Muscle layer of colon (tissue), 2 donors: Measurements from ENCODE around the gene WNT3A.

Experiments
- H3K27ac ChIP-seq: one replicate; pipeline ENCODE4 v1.7.0; 2013; ENCODE audit warnings: low read depth, mild to moderate bottlenecking, low read length, moderate library complexity
- H3K27me3 ChIP-seq, 2 donors: one replicate each; pipeline ENCODE4 v1.7.0; 2013; ENCODE audit warnings: low read length in 2 of 2, mild to moderate bottlenecking in 2 of 2; ENCODE audit not compliant: insufficient read depth in 2 of 2, control insufficient read depth in 1 of 2
- H3K36me3 ChIP-seq: one replicate; pipeline ENCODE4 v1.7.0; 2013; ENCODE audit warnings: mild to moderate bottlenecking, low read length; ENCODE audit not compliant: insufficient read depth
- H3K4me1 ChIP-seq: one replicate; pipeline ENCODE4 v1.7.0; 2013; ENCODE audit warnings: mild to moderate bottlenecking, low read length; ENCODE audit not compliant: insufficient read depth
- H3K4me3 ChIP-seq, 2 donors: one replicate each; pipeline ENCODE4 v1.7.0; 2013; ENCODE audit warnings: low read length in 2 of 2, low read depth in 1 of 2, mild to moderate bottlenecking in 1 of 2, moderate library complexity in 1 of 2
- H3K9ac ChIP-seq: one replicate; pipeline ENCODE4 v1.7.0; 2013; ENCODE audit warnings: low read length
- H3K9me3 ChIP-seq: one replicate; pipeline ENCODE4 v1.7.0; 2013; ENCODE audit warnings: mild to moderate bottlenecking, low read length
- donor health status: abdominal sarcoma.
- donor health status: Adenocarcinoma of cecum.

The WNT3A gene

DNA sequence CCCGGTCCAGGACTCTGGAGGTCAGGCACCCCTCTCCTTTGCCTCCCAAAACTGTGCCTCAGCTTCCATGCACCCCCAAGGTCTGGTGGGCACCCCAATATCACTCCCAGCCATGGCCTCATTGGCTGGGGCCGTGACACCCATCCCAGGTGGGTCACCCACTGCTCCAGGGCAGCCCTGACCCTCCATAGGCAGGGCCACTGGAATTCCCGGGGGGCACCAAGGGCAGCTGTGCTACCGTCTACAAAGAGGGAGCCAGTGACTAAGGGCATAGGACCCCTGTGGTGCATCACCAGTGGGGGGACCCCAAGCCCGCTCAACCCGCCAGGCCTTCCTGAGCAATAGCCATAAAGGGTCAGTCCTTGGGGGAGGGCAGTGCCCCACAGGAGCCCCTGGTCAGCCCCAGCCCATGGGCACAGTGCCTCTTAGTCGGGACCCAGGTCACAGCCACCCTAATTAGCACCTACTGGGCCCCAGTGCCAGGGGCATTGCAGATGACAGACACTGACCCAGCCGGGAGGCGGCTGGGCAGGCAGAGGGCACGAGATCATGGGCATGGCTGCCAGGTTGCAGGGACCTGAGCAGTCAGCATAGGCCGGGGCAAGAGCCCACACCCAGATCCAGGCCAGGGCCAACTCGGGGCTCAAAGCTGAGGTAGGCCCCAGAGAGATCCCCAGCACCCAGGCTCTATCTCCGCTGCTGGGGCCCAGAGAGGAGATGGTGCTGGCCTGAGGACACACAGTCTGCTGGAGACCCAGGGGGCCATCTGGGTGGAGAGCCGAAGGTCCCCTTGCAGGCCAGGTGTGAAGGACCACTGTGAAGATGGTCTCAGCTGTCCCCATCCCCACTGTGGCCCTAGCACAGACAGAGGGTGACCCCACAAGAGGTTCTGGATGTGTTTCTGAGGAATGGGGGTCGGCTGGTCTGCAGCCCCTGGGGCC is 56.7 kb downstream of the WNT3A start:
- Histone ChIP-seq H3K9ac (no peak overlapping the region), H3K36me3 (no peaks in the 10 kb centered on the region), H3K27me3 (peaks cover 81 to 98% of the 10 kb centered on the region in 2 donors), H3K4me1 (peaks cover 4% of the 10 kb centered on the region), H3K4me3 (no peak overlapping the region), H3K9me3 (no peaks in the 10 kb centered on the region), H3K27ac (no peak overlapping the region)

DNA sequence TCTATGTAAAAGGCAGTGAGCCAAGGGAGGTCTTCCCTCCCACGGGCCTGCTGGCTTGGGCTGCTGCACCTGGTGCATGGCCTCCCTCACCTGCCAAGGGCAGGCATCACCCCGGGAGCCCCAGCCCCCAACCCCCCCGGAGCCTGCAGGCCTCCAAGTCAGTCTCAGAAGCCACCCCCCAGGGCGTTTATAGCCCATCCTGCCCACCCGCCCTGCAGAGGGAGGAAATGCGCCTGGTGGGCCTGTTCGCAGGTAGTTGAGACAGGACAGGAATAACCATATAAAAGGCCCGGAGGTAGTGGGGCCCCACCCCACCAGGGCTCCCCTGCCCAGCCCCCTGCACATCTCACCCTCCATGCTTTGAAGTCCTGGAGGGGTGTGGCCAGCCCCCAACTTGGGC is 57.5 kb downstream of the WNT3A start:
- Histone ChIP-seq H3K36me3 (no peaks in the 10 kb centered on the region), H3K4me3 (no peak overlapping the region), H3K4me1 (peaks cover 4% of the 10 kb centered on the region), H3K9ac (no peak overlapping the region), H3K27ac (no peak overlapping the region), H3K9me3 (no peaks in the 10 kb centered on the region), H3K27me3 (peaks cover 78 to 92% of the 10 kb centered on the region in 2 donors)

GRCh38 chr1:228064741-228065542 is 58.1 kb downstream of the WNT3A start:
- Histone ChIP-seq H3K36me3 (no peaks in the 10 kb centered on the region), H3K4me1 (peaks cover 3% of the 10 kb centered on the region), H3K9ac (no peak overlapping the region), H3K27ac (no peak overlapping the region), H3K4me3 (no peak overlapping the region), H3K9me3 (no peaks in the 10 kb centered on the region), H3K27me3 (peaks cover 71 to 86% of the 10 kb centered on the region in 2 donors)

GRCh38 chr1:228065543-228066347 is 58.9 kb downstream of the WNT3A start:
- Histone ChIP-seq H3K27ac (no peak overlapping the region), H3K9ac (no peak overlapping the region), H3K9me3 (no peaks in the 10 kb centered on the region), H3K27me3 (peaks cover 65 to 84% of the 10 kb centered on the region in 2 donors), H3K4me3 (no peak overlapping the region), H3K36me3 (no peaks in the 10 kb centered on the region), H3K4me1 (no peaks in the 10 kb centered on the region)

DNA sequence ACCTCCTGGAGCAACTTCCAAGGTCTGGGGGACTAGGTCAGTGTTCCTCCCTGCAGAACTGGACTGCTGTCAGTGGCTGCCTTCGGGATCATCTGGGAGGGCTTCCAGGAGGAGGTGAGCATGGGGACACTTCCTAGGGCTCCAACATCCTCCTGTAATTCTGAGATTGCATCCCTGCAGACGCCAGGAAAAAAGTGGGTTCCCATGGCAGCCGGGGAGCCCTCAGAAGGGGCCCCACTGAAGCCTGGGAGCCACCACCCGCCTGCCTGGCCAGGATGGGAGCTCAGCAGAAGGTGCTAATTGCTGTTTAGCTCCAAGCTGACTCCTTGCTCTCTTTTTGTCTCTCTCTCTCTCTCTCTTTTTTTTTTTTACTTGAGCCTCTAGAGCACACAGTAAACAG is 59.6 kb downstream of the WNT3A start:
- Histone ChIP-seq H3K36me3 (no peaks in the 10 kb centered on the region), H3K9ac (no peak overlapping the region), H3K4me3 (no peak overlapping the region), H3K27me3 (peaks cover 65 to 84% of the 10 kb centered on the region in 2 donors), H3K27ac (no peak overlapping the region), H3K9me3 (no peaks in the 10 kb centered on the region), H3K4me1 (no peaks in the 10 kb centered on the region)

DNA sequence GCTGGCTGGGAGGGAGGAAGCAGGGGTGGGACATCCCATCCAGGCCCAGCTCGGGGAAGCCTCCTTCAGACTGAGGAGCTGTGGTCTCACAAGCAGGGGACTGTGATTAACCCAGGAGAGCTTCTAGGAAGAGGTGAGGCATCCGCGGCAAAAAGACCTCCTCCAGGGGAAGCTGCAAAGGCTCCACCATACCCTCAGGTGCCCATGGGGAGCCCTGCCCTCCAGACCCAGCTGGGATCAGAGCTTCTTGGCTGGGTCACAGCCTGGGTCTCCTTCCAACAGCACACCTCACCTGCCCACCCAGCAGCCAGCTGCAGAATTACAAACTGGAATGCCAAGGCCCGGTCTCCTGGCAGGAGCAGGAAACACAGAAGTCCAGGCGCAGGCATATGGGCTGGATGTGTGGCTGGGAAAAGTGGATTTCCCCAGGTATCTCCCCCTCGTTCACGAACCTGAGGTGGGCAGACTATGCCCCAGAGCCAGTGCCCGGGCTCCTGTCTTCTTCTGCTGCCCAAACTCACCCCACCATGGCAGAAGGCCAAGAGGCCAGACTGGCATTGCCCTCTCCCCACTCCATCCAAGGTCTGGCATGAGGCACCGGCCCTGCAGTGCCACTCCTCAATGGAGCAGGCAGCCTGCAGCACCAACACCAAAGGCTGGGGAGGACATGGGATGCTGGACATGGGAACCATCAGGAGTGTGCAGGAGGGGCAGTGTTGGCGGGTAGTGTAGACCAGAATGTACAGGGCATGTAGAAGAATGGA is 60.3 kb downstream of the WNT3A start:
- no peak overlapping the region for H3K9ac ChIP-seq
- no peak overlapping the region for H3K4me3 ChIP-seq
- no peaks in the 10 kb centered on the region for H3K9me3 ChIP-seq
- peaks cover 59 to 78% of the 10 kb centered on the region in 2 donors for H3K27me3 ChIP-seq
- no peaks in the 10 kb centered on the region for H3K36me3 ChIP-seq
- H3K4me1 ChIP-seq: no peaks in the 10 kb centered on the region
- no peak overlapping the region for H3K27ac ChIP-seq

DNA sequence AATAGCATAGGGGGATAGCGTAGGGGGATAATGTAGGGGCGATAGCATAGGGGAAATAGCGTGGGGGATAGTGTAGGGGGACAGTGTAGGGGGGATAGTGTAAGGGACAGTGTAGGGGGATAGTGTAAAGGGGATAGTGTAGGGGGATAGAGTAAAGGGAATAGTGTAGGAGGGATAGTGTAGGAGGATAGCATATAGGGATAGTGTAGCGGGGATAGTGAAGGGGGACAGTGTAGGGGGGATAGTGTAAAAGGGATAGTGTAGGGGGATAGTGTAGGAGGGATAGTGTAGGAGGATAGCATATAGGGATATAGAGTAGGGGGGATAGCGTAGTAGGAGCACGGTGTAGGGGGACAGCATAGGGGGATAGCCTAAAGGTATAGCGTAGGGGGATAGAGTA is 61.6 kb downstream of the WNT3A start:
- H3K9me3 ChIP-seq: no peaks in the 10 kb centered on the region
- H3K4me3 ChIP-seq: no peak overlapping the region
- no peaks in the 10 kb centered on the region for H3K36me3 ChIP-seq
- H3K27ac ChIP-seq: no peak overlapping the region
- H3K27me3 ChIP-seq: peaks cover 46 to 74% of the 10 kb centered on the region in 2 donors
- H3K4me1 ChIP-seq: no peaks in the 10 kb centered on the region
- H3K9ac ChIP-seq: no peak overlapping the region

GRCh38 chr1:228070173-228070572 is 63.4 kb downstream of the WNT3A start:
- no peaks in the 10 kb centered on the region for H3K4me1 ChIP-seq
- peaks cover 39 to 56% of the 10 kb centered on the region in 2 donors for H3K27me3 ChIP-seq
- no peak overlapping the region for H3K27ac ChIP-seq
- H3K9me3 ChIP-seq: no peaks in the 10 kb centered on the region
- H3K36me3 ChIP-seq: no peaks in the 10 kb centered on the region
- H3K9ac ChIP-seq: no peak overlapping the region
- H3K4me3 ChIP-seq: no peak overlapping the region

DNA sequence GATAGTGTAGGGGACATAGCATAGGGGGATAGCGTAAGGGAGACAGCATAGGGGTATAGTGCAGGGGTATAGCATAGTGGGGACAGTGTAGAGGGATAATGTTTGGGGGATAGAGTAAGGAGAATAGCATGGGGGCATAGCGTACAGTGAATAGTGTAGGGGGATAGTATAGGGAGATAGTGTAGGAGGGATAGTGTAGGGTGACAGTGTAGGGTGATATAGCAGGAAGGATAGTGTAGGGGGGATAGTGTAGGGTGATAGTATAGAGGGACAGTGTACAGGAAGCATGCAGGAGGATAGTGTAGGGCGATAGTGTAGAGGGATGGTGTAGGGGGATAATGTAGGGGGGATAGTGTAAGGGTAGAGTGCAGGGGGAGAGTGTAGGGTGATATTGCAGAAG is 64.1 kb downstream of the WNT3A start:
- Histone ChIP-seq H3K9me3 (no peaks in the 10 kb centered on the region), H3K36me3 (no peaks in the 10 kb centered on the region), H3K27ac (no peak overlapping the region), H3K9ac (no peak overlapping the region), H3K27me3 (peaks cover 32 to 49% of the 10 kb centered on the region in 2 donors), H3K4me1 (no peaks in the 10 kb centered on the region), H3K4me3 (no peak overlapping the region)

- Histone ChIP-seq H3K27me3 (peaks cover 21 to 37% of the 10 kb centered on the region in 2 donors), H3K9me3 (no peaks in the 10 kb centered on the region), H3K36me3 (no peaks in the 10 kb centered on the region), H3K4me3 (no peak overlapping the region), H3K4me1 (peaks cover under 1% of the 10 kb centered on the region), H3K9ac (no peak overlapping the region), H3K27ac (no peak overlapping the region)
Observed at GRCh38 chr1:228071839-228072657, 65.2 kb downstream of the WNT3A start.
